Stimulated activated CD4-positive, alpha-beta T cell treated with anti-CD3 and anti-CD28 coated beads, Interleukin-4, amount 100 ng/mL, for 1 hour (primary cell): ENCODE measurements around the gene TBXA2R.

ENCODE experiments used
- DNase-seq: peaks from one replicate; pipeline ENCODE4 v3.0.0-alpha.2; 2020

Gene TBXA2R

GRCh38 chr19:3550947-3551791 lies 55.5 kb downstream of the TBXA2R start:
- DNase-seq, result no peak

DNA sequence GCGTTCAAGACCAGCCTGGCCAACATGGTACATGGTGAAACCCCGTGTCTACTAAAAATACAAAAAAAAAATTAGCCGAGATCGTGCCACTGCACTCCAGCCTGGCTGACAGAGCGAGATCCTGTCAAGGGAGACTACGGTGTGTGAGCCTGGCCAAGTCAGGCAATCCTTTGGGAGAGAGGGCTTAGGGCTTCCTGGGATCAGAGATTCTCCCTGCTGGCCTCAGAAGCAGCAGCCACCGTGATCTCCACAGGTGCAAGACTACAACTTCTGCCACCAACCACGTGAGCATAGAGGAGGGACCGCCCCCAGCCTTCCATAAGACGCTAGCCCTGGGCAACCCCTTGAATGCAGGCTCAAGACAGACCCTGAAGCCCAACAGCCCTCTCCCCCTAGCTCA lies 56.9 kb downstream of the TBXA2R start:
- no peak for DNase-seq

DNA sequence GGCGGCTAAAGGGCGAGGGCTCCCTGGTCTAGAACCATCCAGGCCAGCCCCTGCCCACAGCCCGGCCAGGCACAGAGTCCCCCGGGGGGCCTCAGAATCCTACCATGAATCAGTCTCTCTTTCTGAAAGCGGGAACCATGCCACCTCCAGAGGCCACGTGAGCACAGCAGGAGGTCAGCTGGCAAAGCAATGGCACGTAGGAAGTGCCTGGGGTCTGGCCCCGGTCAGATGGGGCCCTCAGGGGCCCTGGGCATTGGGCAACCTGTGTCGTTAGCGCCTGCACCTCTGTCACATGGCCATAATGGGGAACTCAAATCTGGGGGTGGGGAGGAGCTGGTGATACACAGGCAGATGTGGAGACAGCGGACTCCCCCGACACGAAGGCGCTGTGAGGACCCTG lies 58.1 kb downstream of the TBXA2R start:
- DNase-seq, result no peak

GRCh38 chr19:3547767-3548282 lies 58.9 kb downstream of the TBXA2R start:
- DNase-seq, result no peak

DNA sequence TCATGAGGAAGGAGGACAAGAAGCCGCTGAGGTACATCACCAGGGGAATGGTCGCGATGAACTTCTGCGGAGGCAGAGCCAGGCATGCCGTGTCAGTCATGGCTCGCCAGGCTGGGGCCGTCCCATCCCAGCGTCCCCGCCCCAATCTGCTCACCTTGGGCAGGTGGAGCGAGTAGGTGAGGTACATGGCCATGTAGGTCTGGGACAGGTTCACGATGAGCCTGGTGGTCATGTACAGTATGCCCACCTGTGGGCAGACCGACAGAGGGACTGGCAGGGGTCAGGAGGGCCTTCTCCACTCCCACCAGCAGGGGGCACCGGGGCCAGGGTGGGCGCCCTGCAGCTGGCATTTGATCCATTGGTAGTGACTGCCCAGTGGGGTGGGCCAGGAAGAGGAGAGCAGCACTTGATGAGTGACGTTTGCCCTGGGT lies 59.4 kb downstream of the TBXA2R start:
- peak; percentile 39 for DNase-seq

GRCh38 chr19:3546119-3546518 lies 60.6 kb downstream of the TBXA2R start:
- DNase-seq, result no peak

GRCh38 chr19:3545669-3546034 lies 61.0 kb downstream of the TBXA2R start:
- DNase-seq, result no peak

- DNase-seq, result peak; percentile 81
Measured at GRCh38 chr19:3544742-3545668, 61.7 kb downstream of the TBXA2R start.
